Lower leg skin (tissue), 4 donors: ENCODE results near the gene CERK. TPM values are rescaled to one million over a fixed set of nuclear protein-coding genes. Genes with fewer than 3 reads are reported as not detected.

Experiments
- DNase-seq, 2 donors: peaks; one replicate each; pipeline ENCODE4 v3.0.0-alpha.2; 2019; ENCODE audit warnings: low spot score in 2 of 2
- H3K4me3 ChIP-seq: fragments of 200-600 bp; sonication (generic); 2 replicates; pipeline ENCODE4 v1.5.1; 2017; ENCODE audit warnings: mild to moderate bottlenecking, low read depth; ENCODE audit not compliant: poor library complexity, severe bottlenecking
- POLR2A ChIP-seq, 2 donors: fragments of 450-650 bp; IDR thresholded peaks; one replicate each; pipeline ENCODE4 v1.6.1; 2016 to 2017; ENCODE audit warnings: antibody characterized with exemption in 2 of 2, mild to moderate bottlenecking in 1 of 2, moderate library complexity in 1 of 2
- WGBS, 2 donors: methylation state at CpG; one replicate each; pipeline ENCODE4 v1.1.5; 2018; 5-methylcytosine and 5-hydroxymethylcytosine counted together
- intact Hi-C: fragments of 100-400 bp; cut with DNase I; formaldehyde crosslinking; loops from one replicate; pipeline ENCODE4 v1.15.0; 2023; ENCODE audit warnings: low total_unique reads
- total RNA-seq, 4 donors: library from RNA; depleted of rRNA; stranded (reverse); fragments of >200 nt; gene quantifications; one replicate each; pipeline ENCODE4 v1.1.0, GENCODE V29; 2016
- TF ChIP-seq, protein P1 (sequence below), 3 donors: fragments of 450-650 bp; IDR thresholded peaks; one replicate each; pipeline ENCODE4 v1.5.1; 2016; ENCODE audit warnings: antibody characterized with exemption in 3 of 3, mild to moderate bottlenecking in 3 of 3, moderate library complexity in 2 of 3

CERK gene
- total RNA-seq, 4 donors from 2014 or later, result 38.9 to 49.6 (median 41.5) TPM

DNA sequence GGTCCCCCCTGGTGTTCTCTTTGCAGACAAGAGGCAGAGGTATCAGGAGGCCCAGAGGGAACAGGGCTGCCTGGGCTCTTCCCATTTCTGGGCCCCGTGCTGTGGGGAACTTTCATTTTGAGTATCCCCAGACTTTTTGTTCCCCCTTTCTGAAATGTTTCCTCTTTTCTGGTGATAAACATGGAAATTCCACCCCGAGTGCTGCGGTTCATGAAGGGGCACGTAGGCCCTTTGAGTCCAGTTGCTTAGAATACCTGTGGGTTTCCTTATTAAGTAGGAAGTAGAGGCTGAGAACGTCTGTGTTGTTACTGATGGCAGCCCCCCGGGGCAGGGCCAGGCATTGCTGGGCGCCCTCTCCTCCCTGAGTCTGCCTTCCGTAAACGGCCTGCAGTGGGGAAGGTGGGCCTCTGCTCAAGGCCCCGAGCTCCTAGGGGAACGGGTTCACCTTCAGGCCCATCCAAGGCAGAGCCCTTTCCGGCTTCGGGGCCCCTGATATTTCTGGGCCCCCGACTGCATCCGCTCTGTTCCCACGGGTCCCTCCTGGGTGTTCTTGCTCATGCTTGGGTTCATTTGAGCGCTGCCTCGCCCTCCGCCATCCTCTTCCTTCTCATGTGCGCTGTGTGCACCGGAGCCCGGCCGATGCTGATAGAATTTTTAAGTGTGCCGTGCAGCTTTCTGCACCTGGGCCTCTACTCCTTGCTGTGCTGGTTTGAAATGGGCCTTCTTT is 36.4 kb upstream of the CERK start:
- DNase-seq, result peak in 1 of 2 donors; percentile 38
- TF ChIP-seq, protein P1, sequence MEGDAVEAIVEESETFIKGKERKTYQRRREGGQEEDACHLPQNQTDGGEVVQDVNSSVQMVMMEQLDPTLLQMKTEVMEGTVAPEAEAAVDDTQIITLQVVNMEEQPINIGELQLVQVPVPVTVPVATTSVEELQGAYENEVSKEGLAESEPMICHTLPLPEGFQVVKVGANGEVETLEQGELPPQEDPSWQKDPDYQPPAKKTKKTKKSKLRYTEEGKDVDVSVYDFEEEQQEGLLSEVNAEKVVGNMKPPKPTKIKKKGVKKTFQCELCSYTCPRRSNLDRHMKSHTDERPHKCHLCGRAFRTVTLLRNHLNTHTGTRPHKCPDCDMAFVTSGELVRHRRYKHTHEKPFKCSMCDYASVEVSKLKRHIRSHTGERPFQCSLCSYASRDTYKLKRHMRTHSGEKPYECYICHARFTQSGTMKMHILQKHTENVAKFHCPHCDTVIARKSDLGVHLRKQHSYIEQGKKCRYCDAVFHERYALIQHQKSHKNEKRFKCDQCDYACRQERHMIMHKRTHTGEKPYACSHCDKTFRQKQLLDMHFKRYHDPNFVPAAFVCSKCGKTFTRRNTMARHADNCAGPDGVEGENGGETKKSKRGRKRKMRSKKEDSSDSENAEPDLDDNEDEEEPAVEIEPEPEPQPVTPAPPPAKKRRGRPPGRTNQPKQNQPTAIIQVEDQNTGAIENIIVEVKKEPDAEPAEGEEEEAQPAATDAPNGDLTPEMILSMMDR (IDR thresholded peaks at IDR 0.05), result no peak
- TF ChIP-seq POLR2A (IDR thresholded peaks at IDR 0.05), result no peak
- intact Hi-C loops, result no loop called here
- WGBS, 2 donors, result 60 to 69% methylated on average over 24 of the region's 24 CpGs
- H3K4me3 ChIP-seq, result no peak overlapping the region

- no peak overlapping the region for H3K4me3 ChIP-seq
- DNase-seq, result no peak
- WGBS, 2 donors, result 88 to 92% methylated on average over 10 of the region's 10 CpGs
- intact Hi-C loops, result no loop called here
- TF ChIP-seq POLR2A (IDR thresholded peaks at IDR 0.05), result no peak
- TF ChIP-seq, protein P1 (IDR thresholded peaks at IDR 0.05), result no peak
These were observed 35.0 kb upstream of the CERK start for GRCh38 chr22:46773076-46773475.

DNA sequence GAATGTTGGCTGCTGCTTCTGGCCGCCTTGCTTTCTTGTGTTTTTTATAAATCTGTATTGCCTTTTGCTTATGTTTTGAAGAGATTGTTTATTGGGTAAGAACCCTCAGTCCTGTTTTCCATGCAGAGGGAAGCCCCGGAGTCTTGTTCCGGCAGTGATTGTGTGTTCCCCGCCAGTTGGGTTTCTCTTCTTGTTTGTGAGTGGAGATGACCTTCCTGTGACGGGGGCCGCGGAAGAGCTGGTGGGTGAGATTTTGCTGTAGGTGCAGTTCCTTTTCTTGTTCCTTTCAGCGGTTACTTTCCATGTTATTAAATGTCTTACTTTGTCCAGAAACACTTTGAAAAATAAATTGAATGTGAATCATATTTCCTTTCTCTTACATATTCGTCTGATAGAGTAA is 32.7 kb upstream of the CERK start:
- intact Hi-C loops, result no loop called here
- WGBS, 2 donors, result 74 to 81% methylated on average over 9 of the region's 9 CpGs
- no peak for TF ChIP-seq POLR2A (IDR thresholded peaks at IDR 0.05)
- TF ChIP-seq, protein P1 (IDR thresholded peaks at IDR 0.05), result no peak
- H3K4me3 ChIP-seq, result no peak overlapping the region
- DNase-seq, result no peak

- no peak for TF ChIP-seq POLR2A (IDR thresholded peaks at IDR 0.05)
- no peak for DNase-seq
- no peak overlapping the region for H3K4me3 ChIP-seq
- WGBS, 2 donors, result 82 to 84% methylated on average over 14 of the region's 14 CpGs
- intact Hi-C loops, result no loop called here
These were observed 32.1 kb upstream of the CERK start for GRCh38 chr22:46770151-46770641.

- WGBS, 2 donors, result 88 to 89% methylated on average over 6 of the region's 6 CpGs
These were observed 31.7 kb upstream of the CERK start for GRCh38 chr22:46769706-46770105.

GRCh38 chr22:46769191-46769675 is 31.2 kb upstream of the CERK start:
- no peak overlapping the region for H3K4me3 ChIP-seq
- intact Hi-C loops, result no loop called here
- WGBS, 2 donors, result 73 to 86% methylated on average over 17 of the region's 17 CpGs
- TF ChIP-seq, protein P1 (IDR thresholded peaks at IDR 0.05), result no peak
- TF ChIP-seq POLR2A (IDR thresholded peaks at IDR 0.05), result no peak
- DNase-seq, result no peak

More at GRCh38 chr22:46769706-46770105, 31.7 kb upstream of the CERK start:
- no peak for TF ChIP-seq POLR2A (IDR thresholded peaks at IDR 0.05)
- TF ChIP-seq, protein P1 (IDR thresholded peaks at IDR 0.05), result no peak
- intact Hi-C loops, result no loop called here
- no peak overlapping the region for H3K4me3 ChIP-seq
- DNase-seq, result no peak
